SW 1271 (cell line): ENCODE data around the gene PRICKLE2.

ENCODE experiments used
- DNase-seq, 2 experiments: peaks; one replicate each; lab custom pipeline; 2025; lab: John Stamatoyannopoulos, UW

The PRICKLE2 gene

GRCh38 chr3:64133272-64133671 is 92.0 kb downstream of the PRICKLE2 start:
- DNase-seq, result no peak

DNA sequence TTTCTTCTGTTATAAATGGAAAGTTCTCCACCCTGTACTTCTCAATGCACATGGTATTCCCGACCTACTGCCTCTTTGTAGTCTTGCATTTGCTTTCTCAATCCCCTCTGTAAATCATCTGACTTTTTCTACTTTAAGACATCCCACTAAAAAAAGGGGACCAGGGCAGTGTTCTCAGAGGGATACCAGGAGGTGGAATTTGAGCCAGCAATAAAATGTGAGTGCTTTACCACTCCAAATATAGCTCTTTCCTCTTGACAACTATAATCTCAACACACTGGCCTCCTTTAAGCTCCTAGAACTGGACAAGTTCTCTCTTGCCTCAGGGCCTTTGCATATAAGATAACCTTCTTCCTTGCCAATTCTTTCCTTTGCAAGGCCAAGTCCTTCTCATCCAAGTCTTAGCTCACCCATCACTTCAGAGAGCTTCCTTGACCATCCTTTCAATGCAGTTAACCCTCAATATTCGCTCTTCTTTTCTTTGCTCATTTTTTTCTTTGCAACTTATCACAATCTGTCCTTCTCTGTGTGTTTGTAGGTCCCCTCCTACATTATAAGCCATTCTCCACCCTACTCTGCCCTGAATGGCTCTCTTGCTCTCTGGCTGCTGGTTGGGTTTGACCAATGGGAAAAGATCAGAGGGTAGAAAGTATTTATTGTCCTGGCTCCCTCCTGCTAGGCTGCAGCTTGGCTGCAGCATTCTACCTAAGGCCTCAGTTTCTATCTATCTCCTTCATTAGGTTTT is 93.4 kb downstream of the PRICKLE2 start:
- no peak for DNase-seq

DNA sequence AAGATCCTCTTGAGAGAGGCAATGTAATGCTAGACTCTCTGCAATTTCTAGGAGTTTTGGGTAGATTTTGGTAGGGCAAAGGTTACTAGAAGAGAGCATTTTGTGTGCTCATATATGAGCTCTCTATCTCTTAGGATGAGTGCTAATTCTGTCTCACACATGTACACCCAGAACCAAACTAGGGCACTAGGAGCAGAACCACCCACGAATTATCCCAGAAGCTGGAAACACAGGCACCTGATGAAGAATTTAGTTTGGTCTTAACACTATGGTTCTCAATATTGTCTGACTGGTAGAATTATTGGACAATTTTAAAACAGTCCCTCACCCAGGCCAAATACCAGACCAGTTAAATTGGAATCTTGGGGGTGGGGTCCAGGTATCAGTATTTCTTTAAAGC is 94.8 kb downstream of the PRICKLE2 start:
- no peak for DNase-seq

DNA sequence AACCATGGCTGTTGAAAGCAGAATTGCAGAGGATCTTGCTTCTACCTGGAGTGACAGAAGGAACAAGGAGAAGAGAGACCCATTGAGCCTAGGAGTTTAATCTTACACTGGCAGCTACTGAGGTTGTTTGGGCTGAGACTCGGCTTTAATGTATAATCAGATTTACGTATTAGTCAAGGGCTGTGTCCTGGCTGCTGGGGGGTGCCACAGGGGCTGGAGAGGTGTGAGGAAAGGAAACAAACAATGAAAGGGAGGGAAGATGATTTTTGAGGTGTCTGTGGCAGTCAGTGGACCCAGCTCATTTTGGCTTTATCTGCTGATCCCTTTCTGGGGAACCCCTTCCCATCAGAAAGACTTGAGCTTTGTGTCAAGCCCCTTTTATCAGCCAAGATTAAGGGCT is 95.7 kb downstream of the PRICKLE2 start:
- DNase-seq, result no peak

DNA sequence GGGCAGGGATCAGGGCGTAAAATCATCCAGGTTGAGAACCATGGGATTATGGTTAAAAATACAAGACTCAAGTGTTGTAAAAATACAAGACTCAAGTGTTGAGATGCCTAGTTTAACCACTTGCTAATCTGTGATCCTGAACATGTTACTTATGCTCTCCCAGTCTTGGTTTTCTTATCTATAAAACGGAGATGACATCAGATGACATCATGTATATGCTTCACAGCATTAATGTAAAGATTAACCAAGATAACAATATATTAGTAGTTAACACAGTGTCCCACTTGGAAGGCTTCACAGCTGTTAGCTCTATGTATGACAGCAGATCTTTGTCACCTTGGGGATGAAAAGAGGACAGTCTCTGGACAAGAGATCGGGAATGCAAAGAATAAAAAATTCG is 96.2 kb downstream of the PRICKLE2 start:
- no peak for DNase-seq

DNA sequence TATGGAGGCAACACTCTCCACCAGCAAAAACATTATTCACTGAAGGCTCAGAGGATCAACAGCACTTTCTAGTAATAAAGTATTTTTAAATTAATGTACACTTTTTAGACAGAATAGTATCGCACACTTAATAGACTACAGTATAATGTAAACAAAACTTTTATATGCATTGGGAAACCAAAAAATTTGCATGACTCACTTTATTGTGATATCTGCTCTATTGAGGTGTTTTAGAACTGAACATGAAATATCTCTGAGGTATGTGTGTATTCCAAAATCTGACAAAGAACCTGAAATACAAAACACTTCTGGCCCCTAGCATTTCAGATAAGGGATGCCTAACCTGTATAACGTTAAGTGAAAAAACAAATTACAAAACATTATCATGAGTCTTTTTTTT is 99.7 kb downstream of the PRICKLE2 start:
- no peak for DNase-seq

GRCh38 chr3:64123931-64124330 is 101.3 kb downstream of the PRICKLE2 start:
- no peak for DNase-seq

GRCh38 chr3:64122476-64122875 is 102.8 kb downstream of the PRICKLE2 start:
- no peak for DNase-seq

- no peak for DNase-seq
These were observed 103.4 kb downstream of the PRICKLE2 start for GRCh38 chr3:64121750-64122311.

DNA sequence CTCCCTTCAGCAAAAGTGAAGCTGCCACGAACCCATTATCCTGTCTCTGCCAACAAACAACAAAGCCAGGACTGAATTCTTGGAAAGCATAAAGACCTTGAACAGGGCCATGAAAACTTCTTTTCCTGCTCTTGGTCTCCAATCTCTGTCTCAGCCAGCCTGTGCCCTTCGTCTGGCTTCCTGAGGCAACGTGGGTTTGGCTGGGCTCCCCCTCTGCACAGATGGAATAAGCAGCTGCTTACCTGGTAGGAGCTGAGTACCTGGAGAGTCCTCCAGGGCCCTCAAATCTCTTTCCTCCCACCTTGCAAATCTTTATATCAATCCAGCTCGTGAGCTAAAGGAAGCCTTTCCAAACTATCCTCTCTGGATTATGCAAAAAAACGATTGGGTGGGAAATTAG is 104.4 kb downstream of the PRICKLE2 start:
- DNase-seq, result no peak

DNA sequence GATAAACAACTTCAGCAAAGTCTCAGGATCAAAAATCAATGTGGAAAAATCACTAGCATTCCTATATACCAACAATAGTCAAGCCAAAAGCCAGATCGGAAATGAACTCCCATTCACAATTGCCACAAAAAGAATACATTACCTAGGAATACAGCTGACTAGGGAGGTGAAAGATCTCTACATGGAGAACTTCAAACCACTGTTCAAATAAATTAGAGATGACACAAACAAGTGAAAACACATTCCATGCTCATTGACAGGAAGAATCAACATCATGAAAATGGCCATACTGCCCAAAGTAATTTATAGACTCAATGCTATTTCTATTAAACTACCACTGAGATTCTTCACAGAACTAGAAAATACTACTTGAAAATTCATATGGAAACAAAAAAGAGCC is 107.8 kb downstream of the PRICKLE2 start:
- DNase-seq, result no peak

DNA sequence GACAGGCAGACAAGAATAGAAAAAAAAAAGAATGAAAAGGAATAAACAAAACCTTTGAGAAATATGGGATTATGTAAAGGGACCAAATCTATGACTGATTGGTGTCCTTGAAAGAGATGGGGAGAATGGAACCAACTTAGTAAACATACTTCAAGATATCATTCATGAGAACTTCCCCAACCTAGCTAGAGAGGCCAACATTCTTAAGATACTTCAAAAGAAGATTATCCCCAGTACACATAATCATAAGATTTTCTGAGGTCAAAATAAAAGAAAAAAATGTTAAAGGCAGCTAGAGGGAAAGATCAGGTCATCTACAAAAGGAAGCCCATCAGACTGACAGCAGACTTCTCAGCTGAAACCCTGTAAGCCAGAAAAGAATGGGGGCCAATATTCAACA is 110.6 kb downstream of the PRICKLE2 start:
- DNase-seq, result no peak

DNA sequence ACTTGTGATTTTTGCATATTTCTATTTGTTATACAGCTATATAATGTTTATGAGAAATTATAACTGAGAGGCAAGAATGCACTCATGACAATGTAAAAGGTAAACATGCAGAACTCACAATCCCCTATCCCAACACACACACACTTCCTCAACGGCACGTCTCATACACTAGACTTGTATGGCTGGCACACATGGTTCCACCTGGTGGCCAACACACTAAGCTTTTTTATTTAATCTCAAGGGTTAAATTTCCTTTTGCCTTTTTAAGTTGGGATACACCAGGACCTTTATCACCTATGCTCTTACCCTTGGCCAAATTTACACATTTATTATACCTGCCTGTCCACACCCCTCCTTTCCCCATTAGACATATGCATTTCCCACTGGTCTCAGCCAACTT is 113.4 kb downstream of the PRICKLE2 start:
- no peak for DNase-seq

GRCh38 chr3:64111083-64111482 is 114.2 kb downstream of the PRICKLE2 start:
- DNase-seq, result no peak

DNA sequence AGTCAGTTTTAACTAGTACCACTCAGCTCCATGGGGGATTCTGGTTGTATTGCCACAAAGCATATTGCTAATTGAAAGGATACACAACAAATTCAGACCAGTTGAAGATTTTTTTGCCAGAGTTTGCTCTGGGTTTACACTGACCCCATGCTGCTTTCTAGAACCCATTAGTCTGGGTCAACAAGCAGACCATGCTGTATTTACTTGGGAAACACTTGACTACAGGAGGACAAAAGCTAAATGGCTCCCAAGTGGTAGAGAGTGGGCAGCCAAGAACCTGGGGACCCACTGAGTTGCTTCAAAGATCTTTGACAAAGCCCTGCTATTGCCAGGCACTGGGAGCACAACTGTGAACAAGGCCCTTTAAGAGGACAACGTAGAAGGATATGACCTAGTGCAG is 115.2 kb downstream of the PRICKLE2 start:
- DNase-seq, result no peak

GRCh38 chr3:64109438-64109837 is 115.8 kb downstream of the PRICKLE2 start:
- DNase-seq, result no peak

DNA sequence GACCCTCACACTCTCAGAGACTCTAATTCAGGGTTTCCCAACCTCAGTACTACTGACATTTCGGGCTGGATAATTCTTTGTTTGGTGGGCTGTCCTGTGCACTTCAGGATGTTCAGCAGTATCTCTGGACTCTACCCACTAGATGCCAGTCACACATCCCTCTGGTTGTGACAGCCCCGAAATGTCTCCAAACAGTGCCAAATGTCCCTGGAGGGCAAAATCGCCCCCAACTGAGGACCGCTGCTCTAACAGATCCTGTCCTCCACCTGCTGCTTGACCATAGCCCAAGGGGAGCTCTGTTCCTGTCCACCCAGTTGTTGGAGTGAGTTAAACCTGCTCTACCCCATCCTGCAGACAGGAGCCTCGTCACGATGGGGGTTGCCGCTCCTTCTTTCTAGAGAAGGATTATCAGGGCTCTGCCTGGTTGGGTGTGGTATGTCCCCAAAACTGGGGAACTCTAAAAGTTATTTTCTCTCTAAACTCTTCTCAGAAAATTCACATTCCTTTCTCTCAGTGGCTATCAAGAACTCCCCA is 116.4 kb downstream of the PRICKLE2 start:
- DNase-seq, result no peak

DNA sequence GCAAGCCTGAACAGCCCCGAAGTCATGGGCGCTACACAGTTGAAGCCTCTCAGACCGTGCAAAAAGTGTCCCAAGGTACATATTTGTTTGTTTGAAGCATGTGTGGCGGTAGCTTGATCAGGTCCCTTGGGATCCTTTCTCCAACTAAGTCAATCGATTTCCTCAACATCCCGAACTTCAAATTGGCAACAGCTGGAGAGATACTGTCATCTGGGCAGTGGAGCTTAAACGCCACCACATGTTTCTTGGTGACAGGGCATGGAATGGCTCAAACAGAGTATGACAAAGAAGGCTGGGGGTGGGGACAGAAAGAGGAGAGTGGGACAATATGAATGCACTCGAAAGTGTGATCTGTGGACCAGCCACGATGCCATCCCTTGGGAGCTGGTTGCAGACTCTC is 117.0 kb downstream of the PRICKLE2 start:
- no peak for DNase-seq

DNA sequence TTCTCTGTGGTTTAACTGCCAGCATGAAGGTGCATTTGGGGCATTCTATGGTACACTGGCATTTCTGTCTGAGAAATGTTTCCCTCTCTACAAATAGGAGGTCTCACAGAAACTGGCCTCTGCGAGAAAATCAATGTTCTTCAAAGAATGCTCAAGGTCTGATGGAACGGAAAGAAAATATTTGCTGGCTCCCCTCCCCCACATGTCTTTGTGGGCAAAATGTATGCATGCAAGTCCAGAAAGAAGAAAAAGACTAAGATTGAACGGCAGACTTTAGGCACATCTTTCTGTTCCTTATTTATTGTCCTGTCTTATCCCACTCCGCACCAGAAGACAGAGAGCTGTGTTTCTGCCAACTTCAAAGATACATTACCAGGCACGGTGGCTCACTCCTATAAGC is 118.1 kb downstream of the PRICKLE2 start:
- DNase-seq, result no peak

DNA sequence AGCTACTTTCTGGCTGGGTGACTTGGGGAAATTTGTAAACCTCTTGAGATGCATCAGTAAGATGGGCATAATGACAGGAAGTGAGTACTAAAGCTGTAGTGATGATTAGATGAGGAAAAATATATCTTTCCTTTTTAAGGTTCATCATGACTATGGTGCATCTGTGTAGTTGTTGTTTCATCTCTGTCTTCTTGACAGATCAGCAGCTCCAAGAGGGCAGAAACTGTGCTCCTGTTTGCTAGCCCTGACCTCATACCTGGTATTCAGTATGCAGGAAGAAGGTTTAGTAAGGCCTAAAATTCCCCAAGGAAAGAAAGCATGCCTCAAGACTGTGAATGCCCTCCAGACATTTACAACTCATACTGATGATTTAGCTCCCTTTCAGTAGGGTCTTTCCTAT is 119.5 kb downstream of the PRICKLE2 start:
- no peak for DNase-seq

GRCh38 chr3:64104691-64105111 is 120.6 kb downstream of the PRICKLE2 start:
- no peak for DNase-seq

- DNase-seq, result no peak
These were observed 121.3 kb downstream of the PRICKLE2 start for GRCh38 chr3:64104006-64104405.

DNA sequence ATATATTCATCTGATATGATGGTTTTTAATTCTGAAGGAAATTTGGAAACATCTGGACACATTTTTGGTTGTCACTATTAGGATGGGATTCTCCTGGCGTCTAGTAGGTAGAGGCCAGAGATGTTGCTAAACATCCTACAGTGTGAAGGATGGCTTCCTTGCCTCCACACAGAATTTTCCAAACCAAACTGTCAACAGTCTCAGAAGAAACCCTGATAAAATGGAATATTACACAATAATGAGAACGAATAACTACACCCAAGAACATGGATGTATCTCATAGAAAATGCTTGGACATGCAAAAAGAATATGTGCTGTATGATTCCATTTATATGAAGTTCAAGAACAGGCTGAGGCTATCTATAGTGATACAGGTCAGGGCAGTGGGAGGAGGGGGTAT is 122.1 kb downstream of the PRICKLE2 start:
- no peak for DNase-seq

GRCh38 chr3:64102147-64102546 is 123.1 kb downstream of the PRICKLE2 start:
- DNase-seq, result no peak
